ENCODE results near the gene SLC5A3. TPM values are rescaled to one million over a fixed set of nuclear protein-coding genes. Genes with fewer than 3 reads are reported as not detected.

The SLC5A3 gene
- total RNA-seq, 1 donor from 2014 or later = 68.2 TPM

DNA sequence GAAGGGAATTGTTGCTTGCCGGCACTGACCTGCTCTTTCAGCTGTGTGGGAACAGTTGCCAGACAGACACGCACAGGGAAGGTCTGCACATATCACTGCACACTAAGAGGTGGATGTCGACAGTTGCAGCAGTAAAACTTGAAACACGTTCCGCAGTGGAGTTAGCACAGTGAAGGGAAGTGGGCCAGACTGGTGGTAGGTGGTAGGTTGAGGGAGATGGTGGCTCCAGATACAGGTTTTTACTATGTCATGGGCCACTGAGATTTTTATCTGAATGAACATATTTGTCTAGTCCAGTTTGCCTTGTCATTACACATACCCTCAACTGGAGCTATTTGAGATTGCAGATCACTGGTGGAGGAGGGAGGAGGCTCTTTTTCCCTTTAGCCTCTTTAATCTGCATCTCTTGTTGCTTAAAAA, 13.5 kb downstream of the SLC5A3 start:
- DNase-seq (ENCODE audit: extremely low spot score, unreplicated experiment) = no peak
- H3K36me3 Mint-ChIP-seq (ENCODE audit: unreplicated experiment) = peaks cover 37% of the 10 kb centered on the region
- TF ChIP-seq, protein P1, sequence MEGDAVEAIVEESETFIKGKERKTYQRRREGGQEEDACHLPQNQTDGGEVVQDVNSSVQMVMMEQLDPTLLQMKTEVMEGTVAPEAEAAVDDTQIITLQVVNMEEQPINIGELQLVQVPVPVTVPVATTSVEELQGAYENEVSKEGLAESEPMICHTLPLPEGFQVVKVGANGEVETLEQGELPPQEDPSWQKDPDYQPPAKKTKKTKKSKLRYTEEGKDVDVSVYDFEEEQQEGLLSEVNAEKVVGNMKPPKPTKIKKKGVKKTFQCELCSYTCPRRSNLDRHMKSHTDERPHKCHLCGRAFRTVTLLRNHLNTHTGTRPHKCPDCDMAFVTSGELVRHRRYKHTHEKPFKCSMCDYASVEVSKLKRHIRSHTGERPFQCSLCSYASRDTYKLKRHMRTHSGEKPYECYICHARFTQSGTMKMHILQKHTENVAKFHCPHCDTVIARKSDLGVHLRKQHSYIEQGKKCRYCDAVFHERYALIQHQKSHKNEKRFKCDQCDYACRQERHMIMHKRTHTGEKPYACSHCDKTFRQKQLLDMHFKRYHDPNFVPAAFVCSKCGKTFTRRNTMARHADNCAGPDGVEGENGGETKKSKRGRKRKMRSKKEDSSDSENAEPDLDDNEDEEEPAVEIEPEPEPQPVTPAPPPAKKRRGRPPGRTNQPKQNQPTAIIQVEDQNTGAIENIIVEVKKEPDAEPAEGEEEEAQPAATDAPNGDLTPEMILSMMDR (IDR thresholded peaks at IDR 0.05) = no peak

DNA sequence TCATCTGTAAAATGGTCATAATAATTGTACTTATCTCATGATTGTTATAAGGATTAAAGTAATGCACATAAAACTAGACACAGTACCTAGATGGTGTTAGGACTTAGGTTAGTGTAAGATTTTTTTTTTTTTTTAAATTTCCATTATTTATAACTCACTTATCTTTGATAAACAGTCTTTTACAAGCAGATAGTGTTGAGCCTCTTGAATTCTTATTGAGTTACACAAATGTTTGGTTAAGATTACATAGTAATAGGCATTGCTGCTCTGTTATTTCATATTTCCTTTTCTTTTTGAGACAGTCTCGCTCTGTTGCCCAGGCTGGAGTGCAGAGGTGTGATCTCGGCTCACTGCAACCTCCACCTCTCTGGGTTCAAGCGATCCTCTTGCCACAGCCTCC, 15.4 kb downstream of the SLC5A3 start:
- peaks cover 46% of the 10 kb centered on the region for H3K4me1 Mint-ChIP-seq (ENCODE audit: unreplicated experiment)
- TF ChIP-seq, protein P1 (IDR thresholded peaks at IDR 0.05) = no peak

More for the DNA sequence above, 13.5 kb downstream of the SLC5A3 start:
- H3K4me3 Mint-ChIP-seq (ENCODE audit: unreplicated experiment) = no peak overlapping the region
- H3K9me3 Mint-ChIP-seq (ENCODE audit: unreplicated experiment) = no peaks in the 10 kb centered on the region
- peaks cover 49% of the 10 kb centered on the region for H3K4me1 Mint-ChIP-seq (ENCODE audit: unreplicated experiment)
- no peaks in the 10 kb centered on the region for H3K27me3 Mint-ChIP-seq (ENCODE audit: unreplicated experiment)
- no peak overlapping the region for H3K27ac Mint-ChIP-seq (ENCODE audit: unreplicated experiment)

DNA sequence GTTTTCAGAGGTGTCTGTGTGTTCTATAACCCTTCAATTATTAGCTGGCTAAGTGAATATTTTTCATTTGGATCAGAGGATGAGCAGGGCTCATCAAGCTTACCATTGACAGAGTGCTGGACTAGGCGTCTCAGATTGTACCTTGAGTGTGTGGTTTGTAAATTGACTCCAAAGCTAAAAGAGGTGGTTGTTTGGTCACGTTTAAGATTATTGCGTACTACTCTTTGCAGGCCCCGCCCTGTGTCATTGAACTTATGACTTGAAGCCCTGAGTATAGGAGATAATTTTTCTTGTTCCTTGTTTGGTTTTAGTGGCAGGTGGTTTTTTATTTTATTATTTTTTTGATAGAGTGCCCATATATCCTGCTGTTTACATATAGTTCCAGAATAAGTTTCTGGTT, 17.7 kb downstream of the SLC5A3 start:
- DNase-seq (ENCODE audit: extremely low spot score, unreplicated experiment) = no peak
- H3K27ac Mint-ChIP-seq (ENCODE audit: unreplicated experiment) = no peak overlapping the region

More for the DNA sequence above, 15.4 kb downstream of the SLC5A3 start:
- no peak for DNase-seq (ENCODE audit: extremely low spot score, unreplicated experiment)
- no peak overlapping the region for H3K4me3 Mint-ChIP-seq (ENCODE audit: unreplicated experiment)
- H3K27me3 Mint-ChIP-seq (ENCODE audit: unreplicated experiment) = no peaks in the 10 kb centered on the region
- H3K9me3 Mint-ChIP-seq (ENCODE audit: unreplicated experiment) = no peaks in the 10 kb centered on the region
- H3K36me3 Mint-ChIP-seq (ENCODE audit: unreplicated experiment) = peaks cover 29% of the 10 kb centered on the region
- no peak overlapping the region for H3K27ac Mint-ChIP-seq (ENCODE audit: unreplicated experiment)

DNA sequence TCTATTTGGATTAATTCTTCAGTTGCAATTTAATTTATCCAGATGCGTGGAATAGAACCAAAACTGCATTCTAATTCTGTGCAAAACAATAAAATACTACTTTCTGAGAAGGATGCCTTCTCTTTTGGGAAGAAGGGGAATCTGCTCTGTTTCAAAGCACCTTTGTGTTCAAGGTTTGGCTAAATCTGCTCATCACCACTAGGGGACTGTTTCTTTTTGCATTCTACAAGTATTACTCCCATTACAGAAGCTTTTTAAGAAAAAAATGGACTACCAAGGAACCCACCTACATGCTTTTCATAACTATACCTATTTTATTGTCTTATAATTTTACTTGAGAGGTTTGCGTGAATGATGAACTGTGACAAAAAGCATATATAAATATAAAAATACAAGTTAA, 18.2 kb downstream of the SLC5A3 start:
- TF ChIP-seq, protein P1 (IDR thresholded peaks at IDR 0.05) = peak; percentile 43
- Mint-ChIP-seq H3K27ac (ENCODE audit: unreplicated experiment) (no peak overlapping the region), H3K4me3 (ENCODE audit: unreplicated experiment) (no peak overlapping the region), H3K9me3 (ENCODE audit: unreplicated experiment) (no peaks in the 10 kb centered on the region), H3K27me3 (ENCODE audit: unreplicated experiment) (no peaks in the 10 kb centered on the region), H3K4me1 (ENCODE audit: unreplicated experiment) (peaks cover 47% of the 10 kb centered on the region), H3K36me3 (ENCODE audit: unreplicated experiment) (peaks cover 43% of the 10 kb centered on the region)
- DNase-seq (ENCODE audit: extremely low spot score, unreplicated experiment) = no peak

More for the DNA sequence above, 17.7 kb downstream of the SLC5A3 start:
- TF ChIP-seq, protein P1 (IDR thresholded peaks at IDR 0.05) = no peak
- no peak overlapping the region for H3K4me3 Mint-ChIP-seq (ENCODE audit: unreplicated experiment)
- peaks cover 40% of the 10 kb centered on the region for H3K36me3 Mint-ChIP-seq (ENCODE audit: unreplicated experiment)
- no peaks in the 10 kb centered on the region for H3K9me3 Mint-ChIP-seq (ENCODE audit: unreplicated experiment)
- peaks cover 47% of the 10 kb centered on the region for H3K4me1 Mint-ChIP-seq (ENCODE audit: unreplicated experiment)
- no peaks in the 10 kb centered on the region for H3K27me3 Mint-ChIP-seq (ENCODE audit: unreplicated experiment)

DNA sequence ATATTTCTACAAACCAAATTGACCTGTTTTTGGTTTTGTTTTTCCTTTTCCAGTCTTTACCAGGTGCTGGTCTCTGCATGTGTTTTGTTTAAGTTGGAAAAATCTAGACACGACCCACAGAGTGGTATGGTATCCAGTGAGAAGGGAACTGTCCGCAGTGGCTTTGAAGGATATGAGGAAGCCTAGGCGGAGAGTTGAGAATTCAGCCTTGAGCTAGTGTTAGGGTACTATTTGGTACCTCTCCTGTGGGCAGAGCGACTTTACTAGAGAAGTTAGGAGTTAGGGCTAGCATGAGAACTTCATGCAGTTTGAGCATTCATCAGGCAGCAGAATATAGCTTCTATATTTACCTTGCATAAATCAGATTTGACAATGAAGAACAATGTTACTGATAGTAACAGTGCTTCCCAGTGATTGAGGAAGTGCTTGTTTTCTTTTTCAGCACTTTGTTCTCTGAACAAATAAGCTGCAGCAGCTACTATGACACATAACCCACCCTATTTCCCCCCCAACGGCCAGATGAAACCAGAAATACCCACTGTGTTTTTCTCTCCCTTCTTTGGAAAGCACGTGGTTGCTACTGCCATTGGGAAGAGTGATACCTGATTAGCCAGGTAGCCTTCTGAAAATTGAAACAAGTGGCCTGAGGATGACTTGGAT, 19.0 kb downstream of the SLC5A3 start:
- Mint-ChIP-seq H3K36me3 (ENCODE audit: unreplicated experiment) (peaks cover 51% of the 10 kb centered on the region), H3K27ac (ENCODE audit: unreplicated experiment) (peak overlapping the region; percentile 39), H3K4me1 (ENCODE audit: unreplicated experiment) (peaks cover 53% of the 10 kb centered on the region), H3K9me3 (ENCODE audit: unreplicated experiment) (no peaks in the 10 kb centered on the region), H3K4me3 (ENCODE audit: unreplicated experiment) (no peak overlapping the region), H3K27me3 (ENCODE audit: unreplicated experiment) (no peaks in the 10 kb centered on the region)
- no peak for DNase-seq (ENCODE audit: extremely low spot score, unreplicated experiment)
- TF ChIP-seq, protein P1 (IDR thresholded peaks at IDR 0.05) = no peak

All from osteocyte (in vitro differentiated cells).